AG20443 (cell line): ENCODE results near the gene ZDHHC18.

Experiments used
- DNase-seq: peaks from one replicate; pipeline ENCODE4 v3.0.0; 2012; ENCODE audit warnings: low spot score, mixed read lengths

The ZDHHC18 gene, protein sequence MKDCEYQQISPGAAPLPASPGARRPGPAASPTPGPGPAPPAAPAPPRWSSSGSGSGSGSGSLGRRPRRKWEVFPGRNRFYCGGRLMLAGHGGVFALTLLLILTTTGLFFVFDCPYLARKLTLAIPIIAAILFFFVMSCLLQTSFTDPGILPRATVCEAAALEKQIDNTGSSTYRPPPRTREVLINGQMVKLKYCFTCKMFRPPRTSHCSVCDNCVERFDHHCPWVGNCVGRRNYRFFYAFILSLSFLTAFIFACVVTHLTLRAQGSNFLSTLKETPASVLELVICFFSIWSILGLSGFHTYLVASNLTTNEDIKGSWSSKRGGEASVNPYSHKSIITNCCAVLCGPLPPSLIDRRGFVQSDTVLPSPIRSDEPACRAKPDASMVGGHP

DNA sequence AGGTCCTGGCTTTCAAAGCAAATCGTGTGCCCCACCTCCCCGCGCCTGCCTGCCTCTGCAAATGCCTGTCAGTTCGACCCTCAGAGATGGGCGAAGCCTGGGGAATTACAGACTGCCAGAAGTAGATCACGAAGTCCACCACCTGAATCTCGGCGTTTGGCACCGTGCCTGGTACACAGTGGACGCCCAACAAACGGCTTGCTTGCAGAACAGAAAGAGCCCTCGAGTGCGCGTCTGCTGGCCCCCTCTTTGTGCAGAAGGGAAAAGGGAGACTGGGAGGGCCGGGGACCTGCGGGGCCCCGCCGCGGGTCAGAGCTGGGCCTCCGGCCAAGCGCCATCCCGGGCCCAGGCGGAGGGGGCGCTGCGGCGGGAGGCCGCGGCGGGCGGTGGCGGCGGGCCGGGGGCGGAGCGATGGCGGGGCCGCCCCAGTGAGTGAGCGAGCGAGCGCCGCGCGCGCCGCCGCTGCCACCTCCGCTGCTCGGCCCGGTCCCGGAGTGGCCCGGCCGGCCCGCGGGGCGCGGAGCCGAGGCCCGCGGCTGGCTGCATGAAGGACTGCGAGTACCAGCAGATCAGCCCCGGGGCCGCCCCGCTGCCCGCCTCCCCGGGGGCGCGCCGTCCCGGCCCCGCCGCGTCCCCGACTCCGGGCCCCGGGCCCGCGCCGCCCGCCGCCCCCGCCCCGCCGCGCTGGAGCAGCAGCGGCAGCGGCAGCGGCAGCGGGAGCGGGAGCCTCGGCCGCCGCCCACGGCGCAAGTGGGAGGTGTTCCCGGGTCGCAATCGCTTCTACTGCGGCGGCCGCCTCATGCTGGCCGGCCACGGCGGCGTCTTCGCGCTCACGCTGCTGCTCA is at the start of gene ZDHHC18:
TSS of gene ZDHHC18 (plus strand) at position 428 of the 845 bp plus-strand sequence. CDS start at position 545, 117 bp downstream.
- peak; percentile 97 for DNase-seq

DNA sequence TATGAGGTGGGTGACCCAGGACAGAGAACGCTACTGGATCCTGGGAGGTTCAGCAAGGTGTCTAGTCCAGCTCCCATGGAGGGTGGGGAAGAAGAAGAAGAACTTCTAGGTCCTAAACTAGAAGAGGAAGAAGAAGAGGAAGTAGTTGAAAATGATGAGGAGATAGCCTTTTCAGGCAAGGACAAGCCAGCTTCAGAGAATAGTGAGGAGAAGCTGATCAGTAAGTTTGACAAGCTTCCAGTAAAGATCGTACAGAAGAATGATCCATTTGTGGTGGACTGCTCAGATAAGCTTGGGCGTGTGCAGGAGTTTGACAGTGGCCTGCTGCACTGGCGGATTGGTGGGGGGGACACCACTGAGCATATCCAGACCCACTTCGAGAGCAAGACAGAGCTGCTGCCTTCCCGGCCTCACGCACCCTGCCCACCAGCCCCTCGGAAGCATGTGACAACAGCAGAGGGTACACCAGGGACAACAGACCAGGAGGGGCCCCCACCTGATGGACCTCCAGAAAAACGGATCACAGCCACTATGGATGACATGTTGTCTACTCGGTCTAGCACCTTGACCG is 47.3 kb upstream of the ZDHHC18 start:
- DNase-seq, result no peak

DNA sequence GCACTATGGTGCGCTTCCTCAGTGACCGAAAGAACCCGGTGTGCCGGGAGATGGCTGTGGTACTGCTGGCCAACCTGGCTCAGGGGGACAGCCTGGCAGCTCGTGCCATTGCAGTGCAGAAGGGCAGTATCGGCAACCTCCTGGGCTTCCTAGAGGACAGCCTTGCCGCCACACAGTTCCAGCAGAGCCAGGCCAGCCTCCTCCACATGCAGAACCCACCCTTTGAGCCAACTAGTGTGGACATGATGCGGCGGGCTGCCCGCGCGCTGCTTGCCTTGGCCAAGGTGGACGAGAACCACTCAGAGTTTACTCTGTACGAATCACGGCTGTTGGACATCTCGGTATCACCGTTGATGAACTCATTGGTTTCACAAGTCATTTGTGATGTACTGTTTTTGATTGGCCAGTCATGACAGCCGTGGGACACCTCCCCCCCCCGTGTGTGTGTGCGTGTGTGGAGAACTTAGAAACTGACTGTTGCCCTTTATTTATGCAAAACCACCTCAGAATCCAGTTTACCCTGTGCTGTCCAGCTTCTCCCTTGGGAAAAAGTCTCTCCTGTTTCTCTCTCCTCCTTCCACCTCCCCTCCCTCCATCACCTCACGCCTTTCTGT is 46.0 kb upstream of the ZDHHC18 start:
- DNase-seq, result no peak

DNA sequence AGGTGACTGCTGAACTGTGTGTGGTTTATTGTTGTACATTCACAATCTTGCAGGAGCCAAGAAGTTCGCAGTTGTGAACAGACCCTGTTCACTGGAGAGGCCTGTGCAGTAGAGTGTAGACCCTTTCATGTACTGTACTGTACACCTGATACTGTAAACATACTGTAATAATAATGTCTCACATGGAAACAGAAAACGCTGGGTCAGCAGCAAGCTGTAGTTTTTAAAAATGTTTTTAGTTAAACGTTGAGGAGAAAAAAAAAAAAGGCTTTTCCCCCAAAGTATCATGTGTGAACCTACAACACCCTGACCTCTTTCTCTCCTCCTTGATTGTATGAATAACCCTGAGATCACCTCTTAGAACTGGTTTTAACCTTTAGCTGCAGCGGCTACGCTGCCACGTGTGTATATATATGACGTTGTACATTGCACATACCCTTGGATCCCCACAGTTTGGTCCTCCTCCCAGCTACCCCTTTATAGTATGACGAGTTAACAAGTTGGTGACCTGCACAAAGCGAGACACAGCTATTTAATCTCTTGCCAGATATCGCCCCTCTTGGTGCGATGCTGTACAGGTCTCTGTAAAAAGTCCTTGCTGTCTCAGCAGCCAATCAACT is 45.2 kb upstream of the ZDHHC18 start:
- DNase-seq, result no peak

DNA sequence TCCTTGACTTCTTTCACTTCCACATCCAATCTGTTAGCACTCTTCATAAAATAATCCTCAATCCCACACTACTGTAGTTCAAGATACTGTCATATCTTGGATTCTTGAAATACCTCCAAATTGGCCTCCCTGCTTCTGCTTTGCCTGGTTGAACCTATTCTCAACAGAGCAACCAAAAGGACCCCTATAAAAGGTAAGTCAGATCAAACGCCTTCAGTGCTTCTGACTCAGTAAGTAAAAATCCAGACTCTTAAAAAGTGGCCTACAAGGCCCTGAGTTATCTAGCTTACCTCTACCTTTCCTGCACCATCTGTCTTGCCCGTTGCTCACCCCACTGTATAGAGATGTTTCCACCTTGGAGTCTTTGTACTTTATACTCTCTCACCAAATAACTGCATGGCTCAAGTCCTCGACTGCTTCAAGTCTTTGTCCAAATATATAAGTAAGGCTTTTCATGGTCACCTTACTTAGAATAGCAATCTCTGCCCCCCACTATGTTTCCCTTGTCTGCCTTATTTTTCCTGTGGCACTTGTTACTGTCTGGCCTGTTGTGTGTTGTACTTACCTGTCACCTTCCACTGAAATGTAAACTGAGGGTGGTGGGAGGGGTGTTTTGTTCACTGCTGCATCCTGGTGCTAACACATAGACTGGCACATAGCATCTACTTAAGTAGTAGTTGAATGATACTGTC is 43.8 kb upstream of the ZDHHC18 start:
- DNase-seq, result no peak

DNA sequence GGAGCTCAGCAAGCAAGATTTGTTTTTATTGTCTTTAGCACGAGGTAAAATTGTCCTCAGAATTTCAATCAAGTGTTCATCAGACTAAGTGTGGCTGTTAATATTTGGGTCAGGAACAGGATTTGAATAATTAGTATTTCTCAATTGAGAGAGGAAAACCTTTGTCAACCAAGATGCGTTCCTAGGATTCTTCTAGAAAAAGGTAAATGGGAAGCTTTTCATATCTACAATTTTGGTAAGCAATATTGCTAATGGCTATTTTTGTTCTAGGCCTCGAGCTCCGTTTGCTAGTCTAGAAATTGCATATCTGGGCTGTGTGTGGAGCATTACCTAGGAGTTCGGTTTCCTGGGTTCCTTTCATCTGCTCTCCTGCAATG is 42.9 kb upstream of the ZDHHC18 start:
- no peak for DNase-seq

DNA sequence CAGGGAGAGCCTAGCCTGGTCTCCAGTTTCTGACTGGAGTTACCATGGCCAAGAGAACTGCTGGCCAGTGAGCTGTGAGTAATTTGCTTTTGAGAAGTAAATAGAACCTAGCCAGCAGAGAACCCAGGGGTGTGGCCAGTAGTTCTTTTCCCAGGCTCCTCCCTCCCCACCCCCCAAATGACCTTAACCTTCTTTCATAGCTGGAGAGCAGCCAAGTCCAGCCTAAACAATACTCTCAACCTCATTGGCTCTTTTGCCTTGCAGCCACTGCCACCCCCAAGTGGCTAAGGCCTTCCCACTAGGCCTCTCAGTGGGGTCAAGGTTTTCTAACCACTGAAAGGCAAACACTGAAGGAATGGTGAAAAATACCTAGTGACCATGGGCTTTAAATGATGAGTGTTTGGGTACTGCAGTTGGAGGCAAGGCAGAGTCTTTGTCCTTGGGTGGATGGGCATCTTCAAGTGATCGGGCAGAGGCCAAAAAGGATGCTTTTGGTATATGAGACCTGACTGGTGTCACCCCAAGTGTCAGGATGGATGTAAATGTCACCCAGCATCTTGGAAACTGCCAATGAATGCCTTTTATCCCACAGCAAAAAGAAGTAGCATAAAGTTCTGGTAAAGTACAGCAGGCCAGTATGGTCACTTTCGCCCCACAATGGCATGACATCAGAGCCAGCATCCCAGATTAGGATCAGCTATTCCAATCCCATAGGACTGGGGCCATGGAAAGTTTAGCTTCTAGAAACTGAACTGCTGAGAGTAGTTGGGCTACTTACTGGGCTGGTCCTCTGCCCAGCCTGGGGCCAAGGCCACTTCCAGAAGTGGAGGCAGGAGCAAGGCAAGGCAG is 42.2 kb upstream of the ZDHHC18 start:
- DNase-seq, result peak; percentile 51

DNA sequence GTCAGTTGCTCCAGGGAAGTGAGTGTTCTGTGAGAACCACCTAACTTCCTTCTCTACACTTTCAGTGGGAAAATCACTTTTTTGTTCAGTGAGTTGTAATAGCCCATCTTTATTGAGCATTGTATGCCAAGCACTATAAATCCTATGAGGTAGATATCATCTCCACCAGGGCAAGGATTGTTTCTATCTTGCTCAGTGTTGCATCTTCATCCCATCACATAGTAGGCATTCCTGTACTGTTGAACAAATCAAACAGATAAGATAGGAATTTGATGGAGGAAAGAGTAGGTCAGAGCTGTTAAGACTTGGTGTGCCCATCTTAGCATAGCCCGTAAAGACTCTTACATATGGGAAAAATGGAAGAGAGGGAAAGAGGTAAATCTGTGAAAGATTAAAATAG is 41.6 kb upstream of the ZDHHC18 start:
- no peak for DNase-seq

DNA sequence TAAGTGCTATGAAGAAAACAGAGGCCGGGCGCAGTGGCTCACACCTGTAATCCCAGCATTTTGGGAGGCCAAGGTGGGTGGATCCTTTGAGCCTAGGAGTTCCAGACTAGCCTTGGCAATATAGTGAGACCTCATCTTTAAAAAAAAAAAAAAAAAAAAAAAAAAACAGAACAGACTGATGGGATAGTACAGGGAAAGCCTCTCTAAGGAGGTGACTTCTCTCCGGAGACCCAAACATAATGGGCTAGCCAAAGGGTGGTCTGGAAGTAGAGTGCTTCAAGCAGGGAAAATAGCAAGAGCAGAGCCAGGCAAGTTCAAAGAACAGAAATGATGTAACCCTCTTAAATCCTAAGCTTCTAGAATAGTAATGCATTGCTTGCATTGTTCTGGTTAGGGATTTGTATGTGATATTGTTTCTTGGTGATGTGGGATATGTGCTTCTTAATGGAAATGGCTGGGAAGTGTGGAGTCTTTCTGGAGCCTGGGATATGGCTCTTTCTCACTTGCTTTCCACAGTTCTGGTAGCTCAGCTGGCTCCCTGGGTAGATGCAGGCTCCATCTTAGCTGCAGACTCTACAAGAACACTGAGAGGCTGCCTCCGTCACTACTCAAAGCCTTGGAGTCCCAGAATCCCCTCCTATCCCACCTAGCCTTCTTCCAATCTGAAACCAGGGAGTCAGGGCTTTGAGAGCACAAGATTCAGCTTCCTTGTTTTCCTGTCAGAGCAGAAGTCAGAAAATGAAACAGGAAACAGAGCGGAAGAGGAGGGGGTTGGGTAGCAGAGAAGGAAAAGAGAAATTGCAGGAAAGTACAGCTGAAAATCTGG is 40.7 kb upstream of the ZDHHC18 start:
- DNase-seq, result peak; percentile 27

DNA sequence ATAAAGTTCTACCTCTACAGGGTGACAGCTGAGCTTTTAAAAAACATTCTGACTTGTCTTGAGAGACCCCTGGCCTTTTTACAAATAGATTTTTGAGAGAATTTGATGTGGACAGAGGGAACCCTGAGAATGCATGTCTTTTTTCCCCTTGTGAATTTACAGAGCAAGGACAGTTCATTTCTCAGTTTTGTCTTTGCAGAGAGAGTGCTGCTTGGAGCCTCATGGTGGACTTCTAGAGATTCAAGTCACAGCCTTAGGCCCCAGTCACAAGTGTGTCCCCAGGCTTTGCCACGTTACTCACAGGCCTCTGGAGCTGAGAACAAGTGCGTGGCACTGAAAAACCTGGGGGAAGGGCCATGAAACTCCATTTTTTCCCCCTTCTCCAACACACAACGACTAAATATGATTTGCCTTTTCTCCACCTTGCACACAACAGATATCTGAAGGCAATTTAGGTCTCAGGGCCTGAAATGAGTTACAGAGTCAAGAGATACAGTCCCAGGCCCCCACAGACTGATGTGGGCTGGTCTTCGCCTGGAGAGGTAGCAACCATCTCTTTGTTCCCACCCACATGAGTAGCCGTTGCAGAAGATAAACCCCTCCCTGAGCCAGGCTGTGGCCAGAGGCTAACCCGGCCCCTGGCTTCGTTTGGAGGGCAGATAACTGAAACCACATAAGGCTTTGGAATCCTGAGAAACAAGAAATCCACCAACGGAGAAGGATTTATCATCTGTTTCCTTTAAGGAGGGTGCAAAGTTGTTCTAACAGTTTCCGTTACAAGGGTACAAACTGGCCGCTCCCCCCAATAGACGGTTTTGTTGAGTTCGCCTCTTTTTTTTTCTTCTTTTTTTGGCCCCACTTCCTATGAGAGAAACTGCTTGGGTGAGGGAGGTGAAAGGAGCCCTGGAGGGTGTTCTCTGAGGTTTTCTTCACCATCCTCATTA is 39.8 kb upstream of the ZDHHC18 start:
- peak; percentile 88 for DNase-seq

DNA sequence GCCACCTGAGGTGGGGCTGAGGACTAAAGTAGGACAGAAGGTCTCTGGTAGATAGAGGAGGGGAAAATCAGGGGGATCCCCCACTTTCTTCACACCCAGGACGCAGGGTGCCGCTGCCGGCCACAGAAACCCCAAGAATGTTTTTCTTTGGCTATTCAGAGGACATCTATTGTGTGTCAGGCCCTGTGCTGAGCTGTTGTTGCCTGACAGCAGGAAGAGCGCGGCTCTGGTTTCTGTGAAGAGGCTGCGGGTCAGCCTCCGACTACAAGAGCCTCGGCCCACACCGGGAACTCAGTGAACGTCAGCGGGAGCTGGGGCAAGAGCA is 39.1 kb upstream of the ZDHHC18 start:
- DNase-seq, result peak; percentile 34

DNA sequence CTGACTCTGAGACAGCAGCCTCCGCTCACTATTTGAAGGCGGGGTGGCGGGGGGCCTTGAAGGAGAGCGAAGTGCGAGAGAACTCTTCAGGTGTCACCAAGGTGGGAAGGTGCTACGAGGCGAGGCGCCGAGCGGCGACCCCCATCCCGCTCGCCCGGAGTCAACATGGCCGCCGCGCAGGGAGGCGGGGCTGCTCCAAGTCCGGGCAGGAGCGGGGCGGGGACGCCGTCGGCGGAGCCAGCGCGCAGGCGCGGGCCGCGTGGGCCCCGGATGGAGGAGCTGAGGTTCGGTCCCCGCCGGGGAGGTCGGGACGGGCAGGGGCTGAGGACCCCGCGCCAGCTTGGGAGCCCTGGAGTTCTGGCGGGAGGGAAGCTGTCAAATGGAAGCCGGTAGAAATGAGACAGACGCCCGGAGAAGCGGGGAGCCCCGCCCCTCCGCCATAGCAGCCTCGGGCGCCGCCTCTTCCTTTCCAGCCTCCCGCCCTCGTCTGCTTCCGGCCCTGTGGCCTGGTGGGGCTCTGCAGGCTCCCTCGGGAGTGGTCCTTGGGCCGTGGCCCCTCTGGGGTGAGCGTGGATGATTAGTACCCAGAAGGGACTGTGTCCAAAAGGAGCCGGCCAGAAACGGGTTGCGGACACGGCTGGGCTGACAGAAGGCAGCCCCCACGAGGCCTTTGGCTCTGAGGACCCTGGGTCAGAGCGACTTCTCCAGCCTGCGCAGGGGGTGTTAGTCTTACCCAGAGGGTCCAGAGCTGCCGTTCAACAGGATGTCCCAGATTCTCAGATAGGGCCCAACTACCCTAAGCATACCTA is 38.6 kb upstream of the ZDHHC18 start, which contains the start of gene PIGV:
TSS of gene PIGV (plus strand) at position 245 of the 809 bp plus-strand sequence. CDS start 2,866 bp downstream, outside the sequence.
- DNase-seq, result peak; percentile 97

DNA sequence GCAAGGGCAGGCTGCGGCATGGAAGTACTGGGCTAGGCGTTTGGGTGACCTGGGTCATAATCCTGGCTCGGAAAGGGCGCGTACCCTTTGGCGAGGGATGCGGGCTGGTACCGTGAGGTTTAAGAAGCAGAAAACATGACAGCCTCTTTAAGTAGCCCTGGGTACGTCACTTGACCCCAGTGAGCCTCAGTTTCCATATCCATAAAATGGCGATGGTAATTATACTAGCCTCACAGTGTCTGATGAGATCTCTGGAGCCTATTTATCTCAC is 38.0 kb upstream of the ZDHHC18 start:
- DNase-seq, result no peak

DNA sequence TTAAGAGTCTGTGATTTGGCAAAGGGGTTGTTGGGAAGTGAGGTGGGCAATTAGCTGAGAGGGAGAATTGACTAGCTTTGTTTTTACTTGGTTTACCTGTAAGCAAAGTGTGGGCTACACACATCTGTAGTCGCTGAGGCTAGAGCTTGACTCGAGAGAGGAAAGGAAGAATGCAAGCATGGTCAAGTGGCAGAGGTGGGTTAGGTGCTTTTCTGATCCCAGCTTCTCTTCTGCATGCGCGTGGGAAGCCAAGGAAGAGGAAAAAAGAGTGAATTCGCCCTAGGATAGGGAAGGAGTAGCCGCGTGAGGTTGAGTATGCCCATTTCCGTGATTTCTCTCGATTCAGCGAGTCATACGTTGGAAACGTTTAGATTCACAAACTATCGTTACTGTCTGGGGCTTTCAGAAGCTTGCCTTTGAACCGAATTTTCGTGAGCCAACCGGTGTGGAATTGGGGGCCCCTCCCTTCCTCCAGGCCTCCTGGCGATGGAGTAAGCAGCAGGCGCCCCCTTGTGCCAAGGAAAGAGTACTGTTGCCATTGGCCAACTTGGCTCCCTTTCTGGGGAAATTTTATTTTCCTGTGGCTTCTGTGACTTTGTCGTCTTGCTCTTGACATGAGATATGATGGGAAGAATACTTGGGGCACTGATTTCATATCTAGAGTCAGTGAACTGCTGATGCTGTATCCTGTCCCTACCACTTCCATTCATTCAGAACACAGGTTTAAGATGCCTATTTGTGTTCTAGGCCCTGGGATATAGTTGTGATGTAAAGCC is 37.5 kb upstream of the ZDHHC18 start:
- DNase-seq, result peak; percentile 88

DNA sequence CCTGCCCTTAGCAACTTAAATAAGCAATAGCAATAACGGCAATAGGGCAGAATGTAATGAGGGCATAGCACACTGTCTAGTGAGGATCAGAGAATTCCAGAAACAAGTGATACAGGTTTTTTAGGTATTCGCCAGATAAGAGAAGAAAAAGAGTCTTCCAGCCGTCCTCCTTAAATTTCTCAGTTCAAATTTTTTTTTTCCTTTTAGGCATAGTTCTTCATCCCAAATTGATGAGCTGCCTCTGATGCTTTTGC is 36.9 kb upstream of the ZDHHC18 start:
- DNase-seq, result no peak

DNA sequence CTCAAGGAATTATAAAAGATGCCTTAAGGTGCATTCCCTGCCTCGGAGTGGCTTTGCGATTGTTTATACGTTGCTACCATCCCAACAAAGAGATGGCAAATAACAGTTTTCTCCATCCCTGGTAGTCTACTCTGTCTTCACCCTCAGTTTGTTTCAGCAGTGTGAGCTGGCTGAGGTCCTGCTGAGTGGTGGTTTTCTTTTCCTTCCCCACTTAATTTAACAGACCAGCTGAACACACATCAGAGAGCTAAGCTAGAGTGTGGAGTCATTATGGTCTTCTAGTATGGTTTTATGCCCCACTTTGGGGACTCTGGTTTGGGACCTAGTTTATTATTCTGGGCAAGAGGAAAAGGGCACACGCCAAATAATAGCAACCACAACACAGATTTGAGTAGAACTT is 36.6 kb upstream of the ZDHHC18 start:
- no peak for DNase-seq

DNA sequence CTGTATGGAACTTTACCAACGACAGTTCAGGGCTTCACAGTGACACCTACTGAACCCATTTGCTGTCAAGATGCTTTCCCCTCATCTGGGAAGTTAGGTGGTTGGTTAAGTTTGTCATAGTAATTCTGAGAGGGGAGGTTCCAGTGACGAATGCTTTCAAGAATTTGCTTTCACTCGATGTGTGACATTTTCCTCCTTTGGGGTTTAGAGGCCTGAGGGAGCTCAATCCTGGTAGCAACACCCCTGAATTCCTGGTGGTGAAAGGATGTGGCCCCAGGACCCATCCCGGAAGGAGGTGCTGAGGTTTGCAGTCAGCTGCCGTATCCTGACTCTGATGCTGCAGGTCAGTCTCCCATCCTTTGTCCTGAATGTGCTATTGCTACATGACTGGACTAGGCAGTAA is 35.9 kb upstream of the ZDHHC18 start:
- DNase-seq, result peak; percentile 16
